Nephron (organoid): Measurements from ENCODE around the gene NDUFB5.

Experiments
- H3K27ac Mint-ChIP-seq, 3 experiments: 2 replicates each; pipeline ENCODE4 v1.8.0; 2020; ENCODE audit warnings: mixed read lengths in 3 of 3, mild to moderate bottlenecking in 2 of 3, moderate library complexity in 1 of 3
- H3K27me3 Mint-ChIP-seq: 2 replicates; pipeline ENCODE4 v1.8.0; 2021; ENCODE audit warnings: low read depth, mild to moderate bottlenecking, moderate library complexity, mixed read lengths
- H3K36me3 Mint-ChIP-seq: 2 replicates; pipeline ENCODE4 v1.8.0; 2020; ENCODE audit warnings: low read depth, mixed read lengths
- H3K4me1 Mint-ChIP-seq: 2 replicates; pipeline ENCODE4 v1.8.0; 2020; ENCODE audit warnings: mixed read lengths
- H3K4me3 Mint-ChIP-seq, 3 experiments: 2 replicates each; pipeline ENCODE4 v1.8.0; 2020; ENCODE audit warnings: mild to moderate bottlenecking in 3 of 3, mixed read lengths in 3 of 3, moderate library complexity in 2 of 3
- H3K9me3 Mint-ChIP-seq: 2 replicates; pipeline ENCODE4 v1.8.0; 2020; ENCODE audit warnings: mixed read lengths
- CTCF ChIP-seq, 3 experiments: fragments of 200-600 bp; sonication (generic); IDR thresholded peaks; one replicate each; pipeline ENCODE4 v1.5.0; 2021; ENCODE audit warnings: antibody characterized with exemption in 3 of 3; ENCODE audit not compliant: unreplicated experiment in 3 of 3

The NDUFB5 gene

GRCh38 chr3:179603321-179603720, 1.3 kb upstream of the NDUFB5 start:
- Mint-ChIP-seq H3K27me3 (no peaks in the 10 kb centered on the region), H3K4me1 (peaks cover 24% of the 10 kb centered on the region), H3K4me3 (peak overlapping the region; percentile 98 to 99 (median 98)), H3K9me3 (no peaks in the 10 kb centered on the region), H3K27ac (peak overlapping the region in 1 of 3 experiments; percentile 46), H3K36me3 (peaks cover 32% of the 10 kb centered on the region)
- no peak for TF ChIP-seq CTCF (IDR thresholded peaks at IDR 0.05; ENCODE audit: unreplicated experiment in 3 of 3)

GRCh38 chr3:179603831-179604230, 763 bp upstream of the NDUFB5 start:
- H3K4me1 Mint-ChIP-seq: peaks cover 24% of the 10 kb centered on the region
- no peaks in the 10 kb centered on the region for H3K9me3 Mint-ChIP-seq
- H3K4me3 Mint-ChIP-seq: peak overlapping the region; percentile 98 to 99 (median 98)
- H3K27ac Mint-ChIP-seq: peak overlapping the region; percentile 86 to 97 (median 95)
- H3K36me3 Mint-ChIP-seq: peaks cover 28% of the 10 kb centered on the region
- no peaks in the 10 kb centered on the region for H3K27me3 Mint-ChIP-seq
- no peak for TF ChIP-seq CTCF (IDR thresholded peaks at IDR 0.05; ENCODE audit: unreplicated experiment in 3 of 3)

GRCh38 chr3:179606534-179607085, 2.0 kb downstream of the NDUFB5 start:
- Mint-ChIP-seq H3K27ac (peak overlapping the region in 1 of 3 experiments; percentile 46), H3K4me3 (peak overlapping the region; percentile 65 to 84 (median 82)), H3K27me3 (no peaks in the 10 kb centered on the region), H3K4me1 (peaks cover 24% of the 10 kb centered on the region), H3K36me3 (peaks cover 16% of the 10 kb centered on the region), H3K9me3 (no peaks in the 10 kb centered on the region)
- TF ChIP-seq CTCF (IDR thresholded peaks at IDR 0.05; ENCODE audit: unreplicated experiment in 3 of 3): no peak

- Mint-ChIP-seq H3K9me3 (no peaks in the 10 kb centered on the region), H3K4me3 (no peak overlapping the region), H3K36me3 (peaks cover 16% of the 10 kb centered on the region), H3K27ac (no peak overlapping the region), H3K4me1 (peaks cover 22% of the 10 kb centered on the region), H3K27me3 (no peaks in the 10 kb centered on the region)
- TF ChIP-seq CTCF (IDR thresholded peaks at IDR 0.05; ENCODE audit: unreplicated experiment in 3 of 3): no peak
Observed at GRCh38 chr3:179608931-179609720, 4.5 kb downstream of the NDUFB5 start.

- H3K36me3 Mint-ChIP-seq: peaks cover 16% of the 10 kb centered on the region
- no peak overlapping the region for H3K4me3 Mint-ChIP-seq
- no peaks in the 10 kb centered on the region for H3K9me3 Mint-ChIP-seq
- H3K27ac Mint-ChIP-seq: no peak overlapping the region
- H3K27me3 Mint-ChIP-seq: no peaks in the 10 kb centered on the region
- peaks cover 12% of the 10 kb centered on the region for H3K4me1 Mint-ChIP-seq
- no peak for TF ChIP-seq CTCF (IDR thresholded peaks at IDR 0.05; ENCODE audit: unreplicated experiment in 3 of 3)
Observed at GRCh38 chr3:179610066-179610465, 5.5 kb downstream of the NDUFB5 start.
